ENCODE results near the gene LTBP1. TPM values are rescaled to one million over a fixed set of nuclear protein-coding genes. Genes with fewer than 3 reads are reported as not detected.

LTBP1 gene
- total and polyA plus RNA-seq, 9 donors: 13.5 to 117 (median 41.8) TPM

DNA sequence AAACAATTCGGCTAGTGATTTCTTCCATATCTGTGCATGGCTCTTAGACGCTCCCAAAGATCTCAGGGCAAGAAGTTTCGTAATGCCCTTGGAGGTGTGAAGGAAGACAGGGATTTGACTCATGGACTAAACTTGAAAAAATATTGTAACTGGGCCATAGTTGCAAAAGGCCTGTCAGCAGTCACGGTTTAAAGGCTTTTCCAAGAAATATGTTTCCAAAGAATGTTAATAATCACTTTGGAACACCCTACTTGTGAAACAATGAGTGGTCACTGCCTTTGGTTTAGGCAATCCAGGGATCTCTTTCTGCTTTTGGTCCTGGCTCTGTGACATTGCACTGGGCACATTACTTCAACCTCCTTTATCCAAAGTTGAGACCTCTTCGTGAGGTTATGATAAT lies 427.2 kb downstream of the LTBP1 start:
- Histone ChIP-seq H3K36me3 (no peaks in the 10 kb centered on the region), H3K9me3 (no peaks in the 10 kb centered on the region), H3K27me3 (no peaks in the 10 kb centered on the region), H3K27ac (no peak overlapping the region), H3K4me3 (no peak overlapping the region), H3K4me1 (ENCODE audit: insufficient read depth) (peaks cover 1% of the 10 kb centered on the region)
- intact Hi-C loops (cut with DNase I): loop anchor here in 3 of 4 donors (10.0 kb wide), 2 partner anchors 99 to 339 kb away; no protein-coding TSS in a partner anchor
- TF ChIP-seq, protein P1, sequence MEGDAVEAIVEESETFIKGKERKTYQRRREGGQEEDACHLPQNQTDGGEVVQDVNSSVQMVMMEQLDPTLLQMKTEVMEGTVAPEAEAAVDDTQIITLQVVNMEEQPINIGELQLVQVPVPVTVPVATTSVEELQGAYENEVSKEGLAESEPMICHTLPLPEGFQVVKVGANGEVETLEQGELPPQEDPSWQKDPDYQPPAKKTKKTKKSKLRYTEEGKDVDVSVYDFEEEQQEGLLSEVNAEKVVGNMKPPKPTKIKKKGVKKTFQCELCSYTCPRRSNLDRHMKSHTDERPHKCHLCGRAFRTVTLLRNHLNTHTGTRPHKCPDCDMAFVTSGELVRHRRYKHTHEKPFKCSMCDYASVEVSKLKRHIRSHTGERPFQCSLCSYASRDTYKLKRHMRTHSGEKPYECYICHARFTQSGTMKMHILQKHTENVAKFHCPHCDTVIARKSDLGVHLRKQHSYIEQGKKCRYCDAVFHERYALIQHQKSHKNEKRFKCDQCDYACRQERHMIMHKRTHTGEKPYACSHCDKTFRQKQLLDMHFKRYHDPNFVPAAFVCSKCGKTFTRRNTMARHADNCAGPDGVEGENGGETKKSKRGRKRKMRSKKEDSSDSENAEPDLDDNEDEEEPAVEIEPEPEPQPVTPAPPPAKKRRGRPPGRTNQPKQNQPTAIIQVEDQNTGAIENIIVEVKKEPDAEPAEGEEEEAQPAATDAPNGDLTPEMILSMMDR (IDR thresholded peaks at IDR 0.05): no peak
- TF ChIP-seq EP300 (IDR thresholded peaks at IDR 0.05) (no peak), POLR2A (IDR thresholded peaks at IDR 0.05) (no peak)
- no peak for DNase-seq
- 64 to 77% (median 77%) methylated on average over 5 of the region's 5 CpGs for WGBS, 3 donors

- H3K27me3 ChIP-seq: no peaks in the 10 kb centered on the region
- no peak overlapping the region for H3K27ac ChIP-seq
- no peak overlapping the region for H3K4me3 ChIP-seq
- DNase-seq: no peak
- peaks cover 1% of the 10 kb centered on the region for H3K4me1 ChIP-seq (ENCODE audit: insufficient read depth)
- WGBS, 3 donors: 77 to 92% (median 84%) methylated on average over 7 of the region's 7 CpGs
- no peaks in the 10 kb centered on the region for H3K9me3 ChIP-seq
- no peaks in the 10 kb centered on the region for H3K36me3 ChIP-seq
- TF ChIP-seq POLR2A (IDR thresholded peaks at IDR 0.05) (no peak), EP300 (IDR thresholded peaks at IDR 0.05) (no peak)
- TF ChIP-seq, protein P1 (IDR thresholded peaks at IDR 0.05): no peak
- intact Hi-C loops (cut with DNase I): loop anchor here (5.0 to 10.0 kb wide), 3 partner anchors 100 to 343 kb away; no protein-coding TSS in a partner anchor
These were observed 428.3 kb downstream of the LTBP1 start for GRCh38 chr2:33375054-33375453.

- intact Hi-C loops (cut with DNase I): loop anchor here (5.0 to 10.0 kb wide), 3 partner anchors 102 to 345 kb away; no protein-coding TSS in a partner anchor
- 79 to 86% (median 79%) methylated on average over 6 of the region's 6 CpGs for WGBS, 3 donors
- Histone ChIP-seq H3K27ac (no peak overlapping the region), H3K27me3 (no peaks in the 10 kb centered on the region), H3K36me3 (no peaks in the 10 kb centered on the region), H3K9me3 (no peaks in the 10 kb centered on the region), H3K4me3 (no peak overlapping the region), H3K4me1 (ENCODE audit: insufficient read depth) (peaks cover 1% of the 10 kb centered on the region)
- no peak for DNase-seq
- TF ChIP-seq EP300 (IDR thresholded peaks at IDR 0.05) (no peak), POLR2A (IDR thresholded peaks at IDR 0.05) (no peak)
- TF ChIP-seq, protein P1 (IDR thresholded peaks at IDR 0.05): no peak
These were observed 430.3 kb downstream of the LTBP1 start for GRCh38 chr2:33377048-33377447.

GRCh38 chr2:33378556-33379210 lies 431.9 kb downstream of the LTBP1 start:
- H3K4me3 ChIP-seq: no peak overlapping the region
- no peak for DNase-seq
- H3K27me3 ChIP-seq: no peaks in the 10 kb centered on the region
- H3K4me1 ChIP-seq (ENCODE audit: insufficient read depth): no peaks in the 10 kb centered on the region
- intact Hi-C loops (cut with DNase I): loop anchor here (5.0 to 10.0 kb wide), 3 partner anchors 104 to 346 kb away; no protein-coding TSS in a partner anchor
- H3K9me3 ChIP-seq: no peaks in the 10 kb centered on the region
- H3K27ac ChIP-seq: no peak overlapping the region
- H3K36me3 ChIP-seq: no peaks in the 10 kb centered on the region
- 62 to 69% (median 66%) methylated on average over 4 of the region's 4 CpGs for WGBS, 3 donors
- no peak for TF ChIP-seq EP300 (IDR thresholded peaks at IDR 0.05)
- TF ChIP-seq, protein P1 (IDR thresholded peaks at IDR 0.05): no peak
- no peak for TF ChIP-seq POLR2A (IDR thresholded peaks at IDR 0.05)

Measured in ovary (tissue), 9 donors.